ENCODE data around the gene SSB.

SSB gene

GRCh38 chr2:169771612-169772011 is 27.1 kb upstream of the SSB start:
- Histone ChIP-seq H2AFZ (ENCODE audit: low read length) (no peak overlapping the region), H3F3A (ENCODE audit: insufficient read depth, low read length) (no peaks in the 10 kb centered on the region), H3K27ac (ENCODE audit: low read length) (no peak overlapping the region), H3K79me2 (ENCODE audit: low read length) (no peaks in the 10 kb centered on the region), H3K4me2 (ENCODE audit: low read depth, low read length) (no peak overlapping the region), H3K27me3 (replicated peaks; ENCODE audit: insufficient read depth, low read length) (peaks cover 23% of the 10 kb centered on the region), H3K36me3 (replicated peaks; ENCODE audit: insufficient read depth, low read length) (no peaks in the 10 kb centered on the region), H3K9ac (ENCODE audit: low read length) (no peak overlapping the region), H3K9me3 (replicated peaks; ENCODE audit: insufficient read depth, low read length) (no peaks in the 10 kb centered on the region), H3K4me1 (ENCODE audit: low read length) (no peaks in the 10 kb centered on the region), H3K4me3 (ENCODE audit: low read length) (no peak overlapping the region), H4K20me1 (ENCODE audit: insufficient read depth, low read length) (no peaks in the 10 kb centered on the region), H3K9me2 (replicated peaks; ENCODE audit: insufficient read depth, low read length) (no peaks in the 10 kb centered on the region)
- TF ChIP-seq EZH2phosphoT487 (IDR thresholded peaks at IDR 0.05; ENCODE audit: low read length) (no peak), EZH2 (optimal IDR thresholded peaks at IDR 0.05; ENCODE audit: low read depth, low read length) (no peak), CTCF (IDR thresholded peaks at IDR 0.05; ENCODE audit: low read length) (no peak)
- DNase-seq, result no peak

GRCh38 chr2:169772651-169773050 is 26.0 kb upstream of the SSB start:
- Histone ChIP-seq H3K27me3 (replicated peaks; ENCODE audit: insufficient read depth, low read length) (peaks cover 23% of the 10 kb centered on the region), H3K9me3 (replicated peaks; ENCODE audit: insufficient read depth, low read length) (no peaks in the 10 kb centered on the region), H3K4me2 (ENCODE audit: low read depth, low read length) (no peak overlapping the region), H3K27ac (ENCODE audit: low read length) (no peak overlapping the region), H3K9ac (ENCODE audit: low read length) (no peak overlapping the region), H2AFZ (ENCODE audit: low read length) (no peak overlapping the region), H4K20me1 (ENCODE audit: insufficient read depth, low read length) (no peaks in the 10 kb centered on the region), H3F3A (ENCODE audit: insufficient read depth, low read length) (no peaks in the 10 kb centered on the region), H3K9me2 (replicated peaks; ENCODE audit: insufficient read depth, low read length) (no peaks in the 10 kb centered on the region), H3K36me3 (replicated peaks; ENCODE audit: insufficient read depth, low read length) (no peaks in the 10 kb centered on the region), H3K4me3 (ENCODE audit: low read length) (no peak overlapping the region), H3K79me2 (ENCODE audit: low read length) (no peaks in the 10 kb centered on the region), H3K4me1 (ENCODE audit: low read length) (no peaks in the 10 kb centered on the region)
- DNase-seq, result no peak
- no peak for TF ChIP-seq EZH2 (optimal IDR thresholded peaks at IDR 0.05; ENCODE audit: low read depth, low read length)
- no peak for TF ChIP-seq EZH2phosphoT487 (IDR thresholded peaks at IDR 0.05; ENCODE audit: low read length)
- TF ChIP-seq CTCF (IDR thresholded peaks at IDR 0.05; ENCODE audit: low read length), result no peak

- no peaks in the 10 kb centered on the region for H3F3A ChIP-seq (ENCODE audit: insufficient read depth, low read length)
- no peaks in the 10 kb centered on the region for H3K36me3 ChIP-seq (replicated peaks; ENCODE audit: insufficient read depth, low read length)
- no peaks in the 10 kb centered on the region for H3K9me3 ChIP-seq (replicated peaks; ENCODE audit: insufficient read depth, low read length)
- H3K9me2 ChIP-seq (replicated peaks; ENCODE audit: insufficient read depth, low read length), result no peaks in the 10 kb centered on the region
- no peak for TF ChIP-seq CTCF (IDR thresholded peaks at IDR 0.05; ENCODE audit: low read length)
- TF ChIP-seq EZH2 (optimal IDR thresholded peaks at IDR 0.05; ENCODE audit: low read depth, low read length), result no peak
- TF ChIP-seq EZH2phosphoT487 (IDR thresholded peaks at IDR 0.05; ENCODE audit: low read length), result no peak
- no peak overlapping the region for H3K27ac ChIP-seq (ENCODE audit: low read length)
- H2AFZ ChIP-seq (ENCODE audit: low read length), result no peak overlapping the region
- H3K4me3 ChIP-seq (ENCODE audit: low read length), result no peak overlapping the region
- H3K9ac ChIP-seq (ENCODE audit: low read length), result no peak overlapping the region
- H4K20me1 ChIP-seq (ENCODE audit: insufficient read depth, low read length), result no peaks in the 10 kb centered on the region
- no peaks in the 10 kb centered on the region for H3K79me2 ChIP-seq (ENCODE audit: low read length)
- no peaks in the 10 kb centered on the region for H3K27me3 ChIP-seq (replicated peaks; ENCODE audit: insufficient read depth, low read length)
- no peaks in the 10 kb centered on the region for H3K4me1 ChIP-seq (ENCODE audit: low read length)
- no peak overlapping the region for H3K4me2 ChIP-seq (ENCODE audit: low read depth, low read length)
- DNase-seq, result no peak
Observed at GRCh38 chr2:169775354-169775753, 23.3 kb upstream of the SSB start.
